ENCODE results near the gene PPRC1.

GRCh38 chr10:102090772-102091171, 42.1 kb upstream of the PPRC1 start:
- TF ChIP-seq EZH2 (optimal IDR thresholded peaks at IDR 0.05; ENCODE audit: low read depth, low read length) (no peak), EZH2phosphoT487 (IDR thresholded peaks at IDR 0.05; ENCODE audit: low read length) (no peak)
- TF ChIP-seq, protein P1, sequence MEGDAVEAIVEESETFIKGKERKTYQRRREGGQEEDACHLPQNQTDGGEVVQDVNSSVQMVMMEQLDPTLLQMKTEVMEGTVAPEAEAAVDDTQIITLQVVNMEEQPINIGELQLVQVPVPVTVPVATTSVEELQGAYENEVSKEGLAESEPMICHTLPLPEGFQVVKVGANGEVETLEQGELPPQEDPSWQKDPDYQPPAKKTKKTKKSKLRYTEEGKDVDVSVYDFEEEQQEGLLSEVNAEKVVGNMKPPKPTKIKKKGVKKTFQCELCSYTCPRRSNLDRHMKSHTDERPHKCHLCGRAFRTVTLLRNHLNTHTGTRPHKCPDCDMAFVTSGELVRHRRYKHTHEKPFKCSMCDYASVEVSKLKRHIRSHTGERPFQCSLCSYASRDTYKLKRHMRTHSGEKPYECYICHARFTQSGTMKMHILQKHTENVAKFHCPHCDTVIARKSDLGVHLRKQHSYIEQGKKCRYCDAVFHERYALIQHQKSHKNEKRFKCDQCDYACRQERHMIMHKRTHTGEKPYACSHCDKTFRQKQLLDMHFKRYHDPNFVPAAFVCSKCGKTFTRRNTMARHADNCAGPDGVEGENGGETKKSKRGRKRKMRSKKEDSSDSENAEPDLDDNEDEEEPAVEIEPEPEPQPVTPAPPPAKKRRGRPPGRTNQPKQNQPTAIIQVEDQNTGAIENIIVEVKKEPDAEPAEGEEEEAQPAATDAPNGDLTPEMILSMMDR (IDR thresholded peaks at IDR 0.05; ENCODE audit: low read length), result no peak

All from MM.1S (cell line).